ENCODE measurements around the gene PTPRR. TPM values are rescaled to one million over a fixed set of nuclear protein-coding genes. Genes with fewer than 3 reads are reported as not detected.

PTPRR gene
- total RNA-seq, 1 experiment from 2014 or later = 1.3 TPM

DNA sequence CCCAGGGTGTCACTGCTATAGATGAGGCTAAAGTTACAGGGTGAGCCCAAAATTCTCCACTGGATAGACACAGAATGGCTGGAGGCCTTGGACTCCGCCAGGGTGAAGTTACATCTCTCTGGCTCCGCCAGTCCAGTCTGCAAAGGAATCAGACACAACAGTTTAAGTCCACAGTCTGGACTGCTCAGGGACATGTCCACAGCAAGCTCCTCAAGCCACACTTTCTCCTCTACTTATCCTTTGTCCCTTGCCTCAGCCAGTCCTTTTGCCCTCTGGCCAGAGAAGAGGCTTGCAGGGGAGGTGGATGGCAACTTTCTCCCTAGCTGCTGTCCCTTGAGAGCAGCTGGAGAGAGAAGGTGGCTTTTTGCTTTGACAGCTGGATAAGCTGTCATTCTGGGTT, 311.3 kb downstream of the PTPRR start:
- peak overlapping the region; percentile 67 for H3K4me3 Mint-ChIP-seq (ENCODE audit: unreplicated experiment)
- TF ChIP-seq CTCF (IDR thresholded peaks at IDR 0.05; ENCODE audit: insufficient read depth in 1 of 2, low read depth in 1 of 2, low read length in 1 of 2, severe bottlenecking in 1 of 2, unreplicated experiment in 1 of 2) = no peak
- intact Hi-C loops (cut with micrococcal nuclease; ENCODE audit: unreplicated experiment) = loop anchor here (10.0 kb wide), 1 partner anchor 236 kb away; no protein-coding TSS in a partner anchor
- Histone ChIP-seq H3K27me3 (replicated peaks; ENCODE audit: control insufficient read depth, insufficient read depth, low read length) (peaks cover 2% of the 10 kb centered on the region; the same call in 1 of the 2 replicates), H3K9me3 (no peaks in the 10 kb centered on the region), H3K36me3 (ENCODE audit: control insufficient read depth, insufficient read depth, low read length) (no peaks in the 10 kb centered on the region), H3K4me1 (no peaks in the 10 kb centered on the region), H3K4me3 (ENCODE audit: low read depth, low read length) (peak overlapping the region; percentile 55)
- peaks cover 15% of the 10 kb centered on the region for H3K27me3 Mint-ChIP-seq (ENCODE audit: insufficient read depth, unreplicated experiment)
- H3K4me1 Mint-ChIP-seq (ENCODE audit: low read depth, unreplicated experiment) = no peaks in the 10 kb centered on the region
- no TSS peak for BruUV-seq (replicated peaks)
- DNase-seq = peak in 1 of 2 experiments; percentile 8
- H3K27ac Mint-ChIP-seq (ENCODE audit: unreplicated experiment) = no peak overlapping the region
- H3K36me3 Mint-ChIP-seq (ENCODE audit: insufficient read depth, unreplicated experiment) = no peaks in the 10 kb centered on the region
- CTCF ChIA-PET = interaction anchor here (0.6 to 0.8 kb wide), 2 partner anchors 214 to 405 kb away, joined by 3 read pairs; no protein-coding TSS in a partner anchor
- POLR2A ChIA-PET = no interaction called here
- no peaks in the 10 kb centered on the region for H3K9me3 Mint-ChIP-seq (ENCODE audit: unreplicated experiment)

- Mint-ChIP-seq H3K4me3 (ENCODE audit: unreplicated experiment) (no peak overlapping the region), H3K9me3 (ENCODE audit: unreplicated experiment) (no peaks in the 10 kb centered on the region), H3K36me3 (ENCODE audit: insufficient read depth, unreplicated experiment) (no peaks in the 10 kb centered on the region), H3K27ac (ENCODE audit: unreplicated experiment) (no peak overlapping the region), H3K4me1 (ENCODE audit: low read depth, unreplicated experiment) (no peaks in the 10 kb centered on the region), H3K27me3 (ENCODE audit: insufficient read depth, unreplicated experiment) (peaks cover 8% of the 10 kb centered on the region)
- no TSS peak for BruUV-seq (replicated peaks)
- POLR2A ChIA-PET = no interaction called here
- CTCF ChIA-PET = no interaction called here
- intact Hi-C loops (cut with micrococcal nuclease; ENCODE audit: unreplicated experiment) = loop anchor here (10.0 kb wide), 1 partner anchor 237 kb away; no protein-coding TSS in a partner anchor
- Histone ChIP-seq H3K36me3 (ENCODE audit: control insufficient read depth, insufficient read depth, low read length) (no peaks in the 10 kb centered on the region), H3K4me3 (ENCODE audit: low read depth, low read length) (no peak overlapping the region), H3K4me1 (no peaks in the 10 kb centered on the region), H3K9me3 (no peaks in the 10 kb centered on the region), H3K27me3 (replicated peaks; ENCODE audit: control insufficient read depth, insufficient read depth, low read length) (peaks cover 2% of the 10 kb centered on the region; the same call in 1 of the 2 replicates)
- no peak for DNase-seq
- TF ChIP-seq CTCF (IDR thresholded peaks at IDR 0.05; ENCODE audit: insufficient read depth in 1 of 2, low read depth in 1 of 2, low read length in 1 of 2, severe bottlenecking in 1 of 2, unreplicated experiment in 1 of 2) = no peak
Observed at GRCh38 chr12:70608184-70608583, 312.4 kb downstream of the PTPRR start.

- POLR2A ChIA-PET = no interaction called here
- H3K27ac Mint-ChIP-seq (ENCODE audit: unreplicated experiment) = no peak overlapping the region
- H3K4me1 ChIP-seq = no peaks in the 10 kb centered on the region
- BruUV-seq (replicated peaks) = no TSS peak
- no peak overlapping the region for H3K4me3 Mint-ChIP-seq (ENCODE audit: unreplicated experiment)
- no peak overlapping the region for H3K4me3 ChIP-seq (ENCODE audit: low read depth, low read length)
- TF ChIP-seq CTCF (IDR thresholded peaks at IDR 0.05; ENCODE audit: insufficient read depth in 1 of 2, low read depth in 1 of 2, low read length in 1 of 2, severe bottlenecking in 1 of 2, unreplicated experiment in 1 of 2) = no peak
- H3K27me3 Mint-ChIP-seq (ENCODE audit: insufficient read depth, unreplicated experiment) = peaks cover 7% of the 10 kb centered on the region
- no peaks in the 10 kb centered on the region for H3K36me3 Mint-ChIP-seq (ENCODE audit: insufficient read depth, unreplicated experiment)
- H3K9me3 ChIP-seq = no peaks in the 10 kb centered on the region
- CTCF ChIA-PET = no interaction called here
- H3K4me1 Mint-ChIP-seq (ENCODE audit: low read depth, unreplicated experiment) = no peaks in the 10 kb centered on the region
- peaks cover 2% of the 10 kb centered on the region; the same call in 1 of the 2 replicates for H3K27me3 ChIP-seq (replicated peaks; ENCODE audit: control insufficient read depth, insufficient read depth, low read length)
- H3K9me3 Mint-ChIP-seq (ENCODE audit: unreplicated experiment) = no peaks in the 10 kb centered on the region
- no peak for DNase-seq
- no peaks in the 10 kb centered on the region for H3K36me3 ChIP-seq (ENCODE audit: control insufficient read depth, insufficient read depth, low read length)
- intact Hi-C loops (cut with micrococcal nuclease; ENCODE audit: unreplicated experiment) = loop anchor here (10.0 kb wide), 1 partner anchor 238 kb away; no protein-coding TSS in a partner anchor
Observed at GRCh38 chr12:70607107-70607506, 313.4 kb downstream of the PTPRR start.
